HEK293 (cell line): ENCODE results near the gene BAG5.
A peak's percentile ranks its signal among the peaks of the same experiment; 100 is the strongest.

Experiments used
- CTCF ChIA-PET: fragments of 350-600 bp; formaldehyde crosslinking; extraction: SDS; loops from one replicate; lab custom pipeline; 2021; ENCODE audit warnings: antibody characterized with exemption; lab: Yijun Ruan, JAX
- POLR2A ChIA-PET: fragments of 300-600 bp; formaldehyde crosslinking; extraction: SDS; loops from one replicate; lab custom pipeline; 2020; ENCODE audit warnings: antibody characterized with exemption, inconsistent platforms; lab: Yijun Ruan, JAX
- H3K27ac ChIP-seq: fragments of 200-500 bp; sonication (Bioruptor generic); 2 replicates; pipeline ENCODE4 v1.5.1; 2014; ENCODE audit warnings: low read depth, low read length, control low read depth, inconsistent platforms; ENCODE audit errors: extremely low read depth
- H3K36me3 ChIP-seq, 2 experiments: fragments of 200-500 bp in 1 of 2; sonication (Bioruptor generic) in 1 of 2; 1 replicate in 1 of 2; 2 replicates in 1 of 2; pipeline ENCODE4 v1.5.1; 2014 to 2017; ENCODE audit warnings: inconsistent platforms in 2 of 2, low read length in 2 of 2; ENCODE audit not compliant: control insufficient read depth in 2 of 2, insufficient read depth in 1 of 2
- H3K4me1 ChIP-seq: fragments of 200-500 bp; sonication (Bioruptor generic); 2 replicates; pipeline ENCODE4 v1.5.1; 2014; ENCODE audit warnings: mild to moderate bottlenecking, low read length, inconsistent platforms; ENCODE audit not compliant: control insufficient read depth, insufficient read depth
- H3K4me3 ChIP-seq: 2 replicates; pipeline ENCODE4 v1.5.1; 2011; ENCODE audit warnings: low read depth, mild to moderate bottlenecking, control low read depth, low read length, moderate library complexity
- H3K9me3 ChIP-seq: fragments of 200-500 bp; sonication (Bioruptor generic); 2 replicates; pipeline ENCODE4 v1.5.1; 2014; ENCODE audit warnings: low read depth, low read length, inconsistent platforms; ENCODE audit not compliant: control insufficient read depth, insufficient read depth
- KLF1 ChIP-seq: fragments of 450-650 bp; formaldehyde crosslinking; IDR thresholded peaks from 2 replicates; pipeline ENCODE4 v1.5.1; 2016; ENCODE audit warnings: missing biosample characterization, missing genetic modification characterization
- ZNF157 ChIP-seq: fragments of 450-650 bp; formaldehyde crosslinking; IDR thresholded peaks from 2 replicates; pipeline ENCODE4 v1.5.1; 2016; ENCODE audit warnings: missing biosample characterization, missing genetic modification characterization
- ZNF202 ChIP-seq: fragments of 450-650 bp; formaldehyde crosslinking; IDR thresholded peaks from 2 replicates; pipeline ENCODE4 v1.5.1; 2016; ENCODE audit warnings: missing biosample characterization, missing genetic modification characterization, borderline replicate concordance
- ZNF335 ChIP-seq: fragments of 450-650 bp; formaldehyde crosslinking; conservative IDR thresholded peaks from 2 replicates; pipeline ENCODE4 v1.5.1; 2016; ENCODE audit warnings: missing biosample characterization, missing genetic modification characterization
- ZNF341 ChIP-seq: fragments of 450-650 bp; formaldehyde crosslinking; IDR thresholded peaks from 2 replicates; pipeline ENCODE4; 2016; ENCODE audit warnings: low read depth, missing biosample characterization, missing genetic modification characterization
- TF ChIP-seq, protein P1 (sequence below): fragments of 450-650 bp; formaldehyde crosslinking; IDR thresholded peaks from 2 replicates; pipeline ENCODE4 v1.5.1; 2016; ENCODE audit warnings: missing biosample characterization, missing genetic modification characterization
- TF ChIP-seq, protein P2 (sequence below): fragments of 450-650 bp; formaldehyde crosslinking; optimal IDR thresholded peaks from 2 replicates; pipeline ENCODE3; 2016; ENCODE audit warnings: missing biosample characterization, mild to moderate bottlenecking, missing genetic modification characterization
- TF ChIP-seq, protein P3 (sequence below): fragments of 450-650 bp; formaldehyde crosslinking; IDR thresholded peaks from 2 replicates; pipeline ENCODE4 v1.5.1; 2016; ENCODE audit warnings: missing biosample characterization, missing genetic modification characterization, borderline replicate concordance
- TF ChIP-seq, protein P4 (sequence below): fragments of 450-650 bp; formaldehyde crosslinking; IDR thresholded peaks from 2 replicates; pipeline ENCODE4 v1.5.1; 2016; ENCODE audit warnings: missing biosample characterization, missing genetic modification characterization

The BAG5 gene

DNA sequence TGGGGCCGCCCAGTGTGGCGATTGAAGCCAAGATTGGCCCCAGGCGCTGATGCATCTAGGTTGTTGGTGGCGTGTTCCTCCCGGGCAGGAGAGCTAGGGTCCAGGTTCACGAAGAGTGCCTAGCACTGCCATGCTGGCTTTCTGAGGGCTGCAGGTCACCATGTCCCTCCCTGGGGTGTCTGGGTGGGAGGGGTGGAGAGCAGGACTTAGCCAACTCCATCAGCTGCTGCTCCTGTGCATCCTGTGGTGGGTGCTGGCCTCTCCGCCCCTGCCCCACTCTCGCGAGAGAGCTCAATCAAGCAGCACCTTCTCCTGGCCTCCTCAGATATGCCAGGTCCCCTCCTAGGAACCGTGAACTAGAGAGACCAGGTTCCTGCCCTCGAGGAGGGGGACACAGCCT lies 31.6 kb downstream of the BAG5 start (continued):
- TF ChIP-seq ZNF335 (tag by site-specific recombination) = no peak

DNA sequence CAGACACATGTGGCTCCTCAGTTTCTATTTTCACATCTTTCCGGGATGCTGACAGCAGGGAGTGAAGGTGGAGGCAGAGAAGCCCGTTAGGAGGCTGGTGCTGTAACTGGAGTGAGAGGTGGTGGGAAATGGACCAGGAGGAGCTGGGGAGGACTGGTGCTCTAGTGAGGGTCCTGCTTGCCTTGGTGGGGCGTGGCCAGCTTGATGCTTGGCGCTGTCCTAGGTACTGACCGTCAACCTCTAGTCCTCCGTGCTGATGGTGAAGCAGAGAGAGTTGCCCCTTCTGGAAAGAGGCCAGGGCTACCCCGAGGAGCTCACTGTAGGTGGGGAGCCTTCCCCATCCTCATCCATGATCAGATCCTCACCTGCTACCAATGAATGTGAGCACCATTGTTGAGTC lies 32.1 kb downstream of the BAG5 start:
- POLR2A ChIA-PET = interaction anchor here (0.8 to 1.6 kb wide), 4 partner anchors 9 to 20 kb away, joined by 3 to 8 read pairs (median 3); partner anchors contain the start of gene CKB
- CTCF ChIA-PET = interaction anchor here (0.6 to 1.4 kb wide), 2 partner anchors 12 to 13 kb away, joined by 3 to 5 read pairs; no protein-coding TSS in a partner anchor
- TF ChIP-seq KLF1 = 0 out of 2 replicates have a peak, but pooled peaks have one; percentile 20
- TF ChIP-seq, protein P1, sequence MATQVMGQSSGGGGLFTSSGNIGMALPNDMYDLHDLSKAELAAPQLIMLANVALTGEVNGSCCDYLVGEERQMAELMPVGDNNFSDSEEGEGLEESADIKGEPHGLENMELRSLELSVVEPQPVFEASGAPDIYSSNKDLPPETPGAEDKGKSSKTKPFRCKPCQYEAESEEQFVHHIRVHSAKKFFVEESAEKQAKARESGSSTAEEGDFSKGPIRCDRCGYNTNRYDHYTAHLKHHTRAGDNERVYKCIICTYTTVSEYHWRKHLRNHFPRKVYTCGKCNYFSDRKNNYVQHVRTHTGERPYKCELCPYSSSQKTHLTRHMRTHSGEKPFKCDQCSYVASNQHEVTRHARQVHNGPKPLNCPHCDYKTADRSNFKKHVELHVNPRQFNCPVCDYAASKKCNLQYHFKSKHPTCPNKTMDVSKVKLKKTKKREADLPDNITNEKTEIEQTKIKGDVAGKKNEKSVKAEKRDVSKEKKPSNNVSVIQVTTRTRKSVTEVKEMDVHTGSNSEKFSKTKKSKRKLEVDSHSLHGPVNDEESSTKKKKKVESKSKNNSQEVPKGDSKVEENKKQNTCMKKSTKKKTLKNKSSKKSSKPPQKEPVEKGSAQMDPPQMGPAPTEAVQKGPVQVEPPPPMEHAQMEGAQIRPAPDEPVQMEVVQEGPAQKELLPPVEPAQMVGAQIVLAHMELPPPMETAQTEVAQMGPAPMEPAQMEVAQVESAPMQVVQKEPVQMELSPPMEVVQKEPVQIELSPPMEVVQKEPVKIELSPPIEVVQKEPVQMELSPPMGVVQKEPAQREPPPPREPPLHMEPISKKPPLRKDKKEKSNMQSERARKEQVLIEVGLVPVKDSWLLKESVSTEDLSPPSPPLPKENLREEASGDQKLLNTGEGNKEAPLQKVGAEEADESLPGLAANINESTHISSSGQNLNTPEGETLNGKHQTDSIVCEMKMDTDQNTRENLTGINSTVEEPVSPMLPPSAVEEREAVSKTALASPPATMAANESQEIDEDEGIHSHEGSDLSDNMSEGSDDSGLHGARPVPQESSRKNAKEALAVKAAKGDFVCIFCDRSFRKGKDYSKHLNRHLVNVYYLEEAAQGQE (tag by site-specific recombination) = peak; percentile 99
- TF ChIP-seq ZNF157 (tag by site-specific recombination) = no peak
- Histone ChIP-seq H3K9me3 (no peaks in the 10 kb centered on the region), H3K36me3 (peaks cover 0 to 19% of the 10 kb centered on the region in 2 experiments; a peak in 1 of 3 replicates), H3K4me1 (peaks cover 16% of the 10 kb centered on the region), H3K4me3 (no peak overlapping the region), H3K27ac (no peak overlapping the region)

DNA sequence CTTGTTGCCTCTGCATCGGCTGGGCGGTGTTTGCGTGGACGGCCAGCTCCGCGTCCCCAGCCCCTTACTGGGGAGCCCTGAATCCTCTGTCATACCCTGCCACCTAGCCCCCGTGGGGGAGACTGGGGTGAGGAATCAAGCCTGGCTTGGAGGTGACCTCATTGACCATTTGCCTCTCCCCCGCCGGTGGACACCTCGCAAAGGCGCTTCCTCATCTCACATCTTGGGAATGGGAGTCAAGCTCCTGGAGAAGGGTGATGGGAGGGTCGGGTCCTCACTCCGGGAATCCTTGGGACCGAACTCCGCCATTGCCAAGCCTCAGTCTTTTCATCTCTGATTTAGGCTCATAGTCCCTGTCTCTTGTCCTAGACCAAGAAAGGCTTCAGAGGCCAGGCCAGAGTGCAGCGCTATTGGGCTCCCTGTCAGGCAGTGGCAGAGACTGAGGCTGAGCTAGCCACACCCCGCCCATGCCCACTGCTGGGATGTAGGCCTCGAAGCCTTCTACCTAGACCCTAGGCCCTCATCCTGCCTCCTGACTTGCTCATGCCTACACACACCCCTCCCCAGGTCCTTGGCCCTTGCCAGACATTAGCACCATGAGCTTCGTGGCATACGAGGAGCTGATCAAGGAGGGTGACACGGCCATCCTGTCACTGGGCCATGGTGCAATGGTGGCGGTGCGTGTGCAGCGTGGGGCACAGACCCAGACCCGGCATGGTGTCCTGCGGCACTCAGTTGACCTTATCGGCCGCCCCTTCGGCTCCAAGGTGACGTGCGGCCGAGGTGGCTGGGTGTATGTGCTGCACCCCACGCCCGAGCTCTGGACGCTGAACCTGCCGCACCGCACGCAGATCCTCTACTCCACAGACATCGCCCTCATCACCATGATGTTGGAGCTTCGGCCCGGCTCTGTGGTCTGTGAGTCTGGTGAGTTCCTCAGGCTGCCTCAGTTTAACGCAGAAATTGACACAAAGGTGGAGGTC lies 32.8 kb downstream of the BAG5 start:
- peaks cover 0 to 19% of the 10 kb centered on the region in 2 experiments; a peak in 1 of 3 replicates for H3K36me3 ChIP-seq
- peak overlapping the region; percentile 79; the same call in 1 of the 2 replicates for H3K27ac ChIP-seq
- H3K4me3 ChIP-seq = peak overlapping the region; percentile 83
- TF ChIP-seq, protein P2, sequence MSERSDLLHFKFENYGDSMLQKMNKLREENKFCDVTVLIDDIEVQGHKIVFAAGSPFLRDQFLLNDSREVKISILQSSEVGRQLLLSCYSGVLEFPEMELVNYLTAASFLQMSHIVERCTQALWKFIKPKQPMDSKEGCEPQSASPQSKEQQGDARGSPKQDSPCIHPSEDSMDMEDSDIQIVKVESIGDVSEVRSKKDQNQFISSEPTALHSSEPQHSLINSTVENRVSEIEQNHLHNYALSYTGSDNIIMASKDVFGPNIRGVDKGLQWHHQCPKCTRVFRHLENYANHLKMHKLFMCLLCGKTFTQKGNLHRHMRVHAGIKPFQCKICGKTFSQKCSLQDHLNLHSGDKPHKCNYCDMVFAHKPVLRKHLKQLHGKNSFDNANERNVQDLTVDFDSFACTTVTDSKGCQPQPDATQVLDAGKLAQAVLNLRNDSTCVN = peak; percentile 5
- TF ChIP-seq, protein P3, sequence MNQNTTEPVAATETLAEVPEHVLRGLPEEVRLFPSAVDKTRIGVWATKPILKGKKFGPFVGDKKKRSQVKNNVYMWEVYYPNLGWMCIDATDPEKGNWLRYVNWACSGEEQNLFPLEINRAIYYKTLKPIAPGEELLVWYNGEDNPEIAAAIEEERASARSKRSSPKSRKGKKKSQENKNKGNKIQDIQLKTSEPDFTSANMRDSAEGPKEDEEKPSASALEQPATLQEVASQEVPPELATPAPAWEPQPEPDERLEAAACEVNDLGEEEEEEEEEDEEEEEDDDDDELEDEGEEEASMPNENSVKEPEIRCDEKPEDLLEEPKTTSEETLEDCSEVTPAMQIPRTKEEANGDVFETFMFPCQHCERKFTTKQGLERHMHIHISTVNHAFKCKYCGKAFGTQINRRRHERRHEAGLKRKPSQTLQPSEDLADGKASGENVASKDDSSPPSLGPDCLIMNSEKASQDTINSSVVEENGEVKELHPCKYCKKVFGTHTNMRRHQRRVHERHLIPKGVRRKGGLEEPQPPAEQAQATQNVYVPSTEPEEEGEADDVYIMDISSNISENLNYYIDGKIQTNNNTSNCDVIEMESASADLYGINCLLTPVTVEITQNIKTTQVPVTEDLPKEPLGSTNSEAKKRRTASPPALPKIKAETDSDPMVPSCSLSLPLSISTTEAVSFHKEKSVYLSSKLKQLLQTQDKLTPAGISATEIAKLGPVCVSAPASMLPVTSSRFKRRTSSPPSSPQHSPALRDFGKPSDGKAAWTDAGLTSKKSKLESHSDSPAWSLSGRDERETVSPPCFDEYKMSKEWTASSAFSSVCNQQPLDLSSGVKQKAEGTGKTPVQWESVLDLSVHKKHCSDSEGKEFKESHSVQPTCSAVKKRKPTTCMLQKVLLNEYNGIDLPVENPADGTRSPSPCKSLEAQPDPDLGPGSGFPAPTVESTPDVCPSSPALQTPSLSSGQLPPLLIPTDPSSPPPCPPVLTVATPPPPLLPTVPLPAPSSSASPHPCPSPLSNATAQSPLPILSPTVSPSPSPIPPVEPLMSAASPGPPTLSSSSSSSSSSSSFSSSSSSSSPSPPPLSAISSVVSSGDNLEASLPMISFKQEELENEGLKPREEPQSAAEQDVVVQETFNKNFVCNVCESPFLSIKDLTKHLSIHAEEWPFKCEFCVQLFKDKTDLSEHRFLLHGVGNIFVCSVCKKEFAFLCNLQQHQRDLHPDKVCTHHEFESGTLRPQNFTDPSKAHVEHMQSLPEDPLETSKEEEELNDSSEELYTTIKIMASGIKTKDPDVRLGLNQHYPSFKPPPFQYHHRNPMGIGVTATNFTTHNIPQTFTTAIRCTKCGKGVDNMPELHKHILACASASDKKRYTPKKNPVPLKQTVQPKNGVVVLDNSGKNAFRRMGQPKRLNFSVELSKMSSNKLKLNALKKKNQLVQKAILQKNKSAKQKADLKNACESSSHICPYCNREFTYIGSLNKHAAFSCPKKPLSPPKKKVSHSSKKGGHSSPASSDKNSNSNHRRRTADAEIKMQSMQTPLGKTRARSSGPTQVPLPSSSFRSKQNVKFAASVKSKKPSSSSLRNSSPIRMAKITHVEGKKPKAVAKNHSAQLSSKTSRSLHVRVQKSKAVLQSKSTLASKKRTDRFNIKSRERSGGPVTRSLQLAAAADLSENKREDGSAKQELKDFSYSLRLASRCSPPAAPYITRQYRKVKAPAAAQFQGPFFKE = 0 out of 2 replicates have a peak, but pooled peaks have one; percentile 15
- TF ChIP-seq ZNF202 (tag by site-specific recombination) (no peak), ZNF335 (tag by site-specific recombination) (0 out of 2 replicates have a peak, but pooled peaks have one; percentile 15), ZNF341 (tag by site-specific recombination) (no peak)
- TF ChIP-seq, protein P4, sequence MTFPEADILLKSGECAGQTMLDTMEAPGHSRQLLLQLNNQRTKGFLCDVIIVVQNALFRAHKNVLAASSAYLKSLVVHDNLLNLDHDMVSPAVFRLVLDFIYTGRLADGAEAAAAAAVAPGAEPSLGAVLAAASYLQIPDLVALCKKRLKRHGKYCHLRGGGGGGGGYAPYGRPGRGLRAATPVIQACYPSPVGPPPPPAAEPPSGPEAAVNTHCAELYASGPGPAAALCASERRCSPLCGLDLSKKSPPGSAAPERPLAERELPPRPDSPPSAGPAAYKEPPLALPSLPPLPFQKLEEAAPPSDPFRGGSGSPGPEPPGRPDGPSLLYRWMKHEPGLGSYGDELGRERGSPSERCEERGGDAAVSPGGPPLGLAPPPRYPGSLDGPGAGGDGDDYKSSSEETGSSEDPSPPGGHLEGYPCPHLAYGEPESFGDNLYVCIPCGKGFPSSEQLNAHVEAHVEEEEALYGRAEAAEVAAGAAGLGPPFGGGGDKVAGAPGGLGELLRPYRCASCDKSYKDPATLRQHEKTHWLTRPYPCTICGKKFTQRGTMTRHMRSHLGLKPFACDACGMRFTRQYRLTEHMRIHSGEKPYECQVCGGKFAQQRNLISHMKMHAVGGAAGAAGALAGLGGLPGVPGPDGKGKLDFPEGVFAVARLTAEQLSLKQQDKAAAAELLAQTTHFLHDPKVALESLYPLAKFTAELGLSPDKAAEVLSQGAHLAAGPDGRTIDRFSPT (tag by site-specific recombination) = 0 out of 2 replicates have a peak, but pooled peaks have one; percentile 3
- POLR2A ChIA-PET = interaction anchor here (0.8 to 2.2 kb wide), 9 partner anchors 9 to 196 kb away, joined by 3 to 18 read pairs (median 8); partner anchors contain the start of genes BAG5, COA8 and EIF5
- CTCF ChIA-PET = interaction anchor here (0.6 to 2.8 kb wide), 5 partner anchors 11 to 1516 kb away, joined by 3 to 13 read pairs (median 3); no protein-coding TSS in a partner anchor
- H3K4me1 ChIP-seq = peaks cover 17% of the 10 kb centered on the region
- H3K9me3 ChIP-seq = no peaks in the 10 kb centered on the region
